SH-SY5Y (cell line): ENCODE data around the gene UBE2L5.

ENCODE experiments used
- GATA2 ChIP-seq: IDR thresholded peaks from 2 replicates; pipeline ENCODE4 v1.6.1; 2011; ENCODE audit warnings: mild to moderate bottlenecking, low read depth, low read length
- GATA3 ChIP-seq: IDR thresholded peaks from 2 replicates; pipeline ENCODE4 v1.6.1; 2011; ENCODE audit warnings: low read depth, mild to moderate bottlenecking, low read length, moderate library complexity

DNA sequence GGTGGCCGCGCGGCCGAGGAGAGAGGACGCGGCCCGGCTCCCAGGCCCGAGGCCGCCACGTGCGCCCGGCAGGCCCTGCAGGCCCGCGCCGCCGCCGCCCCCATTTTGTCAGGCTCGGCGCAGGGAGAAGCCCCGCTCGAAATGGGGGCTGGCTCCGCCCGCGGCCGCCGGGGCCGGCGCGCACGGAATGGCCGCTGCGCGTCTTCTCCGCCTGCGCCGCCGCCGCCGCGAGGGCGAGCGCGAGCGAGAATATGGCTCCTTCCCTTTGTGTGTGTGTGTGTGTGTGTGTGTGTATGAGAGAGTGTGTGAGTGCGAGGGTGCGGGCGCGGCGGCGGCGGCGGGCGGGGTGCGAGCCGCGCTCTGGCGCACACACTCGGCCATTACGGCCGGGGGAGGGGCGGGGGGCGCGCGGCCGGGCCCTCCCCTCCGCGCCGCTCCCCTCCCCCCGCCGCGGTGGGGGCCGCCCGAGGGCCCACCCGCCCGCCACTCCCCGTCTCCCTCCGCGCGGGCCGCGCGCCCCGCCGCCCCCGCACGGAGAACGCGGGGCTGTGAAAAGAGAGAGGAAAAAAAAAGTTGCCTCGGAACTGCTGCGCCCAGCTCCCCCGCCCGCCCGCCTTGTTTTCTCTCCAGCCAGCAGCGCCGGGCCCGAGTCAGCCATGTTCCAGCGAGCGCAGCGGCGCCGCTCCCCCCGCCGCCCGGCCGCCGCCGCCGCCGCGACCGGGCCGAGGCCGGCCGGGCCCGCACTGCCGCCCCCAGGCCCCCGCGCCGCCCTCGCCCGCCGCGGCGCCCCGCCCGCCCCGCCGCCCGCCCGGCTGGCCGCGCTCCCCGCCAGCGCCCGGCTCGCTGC, 42.4 kb downstream of the UBE2L5 start:
- TF ChIP-seq GATA2 = no peak
- TF ChIP-seq GATA3 = no peak
